Stimulated activated CD4-positive, alpha-beta T cell treated with anti-CD3 and anti-CD28 coated beads, Interleukin-1b, Interleukin-23, amount 100 ng/mL, for 4 hours (primary cell): ENCODE data around the gene CGB3.
"Not testable (repeated sequence)": the region's sequence is repeated elsewhere in the genome, so short reads cannot be mapped to it uniquely, and the experiment has no call there.

Experiments
- DNase-seq, 2 donors: peaks; one replicate each; pipeline ENCODE4 v3.0.0-alpha.2; 2020; ENCODE audit warnings: low read depth in 2 of 2

Gene CGB3

DNA sequence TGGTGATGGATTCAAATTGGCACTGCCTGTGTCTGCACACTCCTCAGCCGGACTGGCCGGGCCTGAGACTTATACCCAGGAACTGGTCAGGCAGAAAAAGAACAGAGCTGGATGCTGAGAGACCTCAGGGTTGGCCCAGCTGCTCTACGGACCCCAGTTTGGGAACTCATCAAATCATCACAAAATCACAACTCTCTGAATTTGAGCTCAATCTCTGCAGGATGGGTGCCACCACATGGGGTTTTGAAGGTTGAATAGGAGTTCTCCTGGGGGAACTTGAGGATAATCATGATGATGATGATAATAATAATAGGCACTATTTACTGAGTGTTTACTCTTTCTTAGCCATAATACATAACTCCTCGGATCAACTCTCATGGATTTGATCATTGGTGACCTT lies 18.5 kb upstream of the CGB3 start:
- DNase-seq, result not testable (repeated sequence)

DNA sequence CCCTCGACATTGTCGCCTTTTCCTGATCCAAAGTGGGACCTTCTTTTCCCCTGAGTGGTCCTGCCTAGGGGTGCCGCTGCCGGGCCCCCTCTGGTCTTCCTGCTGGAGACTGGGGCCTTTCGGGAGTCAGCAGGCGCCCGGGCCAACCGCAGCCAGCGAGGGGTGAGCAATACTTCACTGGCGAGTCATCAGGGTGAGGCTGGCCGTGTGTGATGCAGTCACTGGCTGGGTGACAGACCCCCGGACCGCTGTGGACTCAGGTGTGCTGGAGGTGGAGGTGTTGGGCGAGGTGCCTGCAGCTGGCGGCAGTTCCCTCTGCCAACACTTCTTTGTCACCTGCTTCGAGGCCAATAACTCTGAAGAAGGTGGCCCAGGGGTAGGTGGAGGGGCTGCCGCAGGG lies 18.0 kb upstream of the CGB3 start:
- DNase-seq, result no peak

DNA sequence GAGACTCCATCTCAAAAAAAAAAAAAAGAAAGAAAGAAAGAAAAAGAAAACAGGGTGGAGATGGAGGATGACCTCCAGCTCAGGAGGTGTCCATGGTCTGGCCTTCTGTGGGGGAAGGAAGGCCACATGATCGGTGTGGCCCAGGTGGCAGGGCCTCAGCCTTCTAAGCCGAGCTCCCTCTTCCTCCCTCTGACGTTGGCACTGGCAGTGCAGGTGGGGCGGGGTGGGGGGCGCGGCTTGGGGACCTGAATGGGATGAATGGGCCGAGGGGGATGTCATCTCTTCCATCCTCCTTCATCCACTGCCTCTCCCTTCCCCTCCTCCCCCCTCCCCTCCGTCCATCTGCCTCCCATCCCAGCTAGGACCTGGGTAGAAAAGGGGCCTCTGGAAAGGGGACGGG lies 15.6 kb upstream of the CGB3 start:
- not testable (repeated sequence) for DNase-seq

DNA sequence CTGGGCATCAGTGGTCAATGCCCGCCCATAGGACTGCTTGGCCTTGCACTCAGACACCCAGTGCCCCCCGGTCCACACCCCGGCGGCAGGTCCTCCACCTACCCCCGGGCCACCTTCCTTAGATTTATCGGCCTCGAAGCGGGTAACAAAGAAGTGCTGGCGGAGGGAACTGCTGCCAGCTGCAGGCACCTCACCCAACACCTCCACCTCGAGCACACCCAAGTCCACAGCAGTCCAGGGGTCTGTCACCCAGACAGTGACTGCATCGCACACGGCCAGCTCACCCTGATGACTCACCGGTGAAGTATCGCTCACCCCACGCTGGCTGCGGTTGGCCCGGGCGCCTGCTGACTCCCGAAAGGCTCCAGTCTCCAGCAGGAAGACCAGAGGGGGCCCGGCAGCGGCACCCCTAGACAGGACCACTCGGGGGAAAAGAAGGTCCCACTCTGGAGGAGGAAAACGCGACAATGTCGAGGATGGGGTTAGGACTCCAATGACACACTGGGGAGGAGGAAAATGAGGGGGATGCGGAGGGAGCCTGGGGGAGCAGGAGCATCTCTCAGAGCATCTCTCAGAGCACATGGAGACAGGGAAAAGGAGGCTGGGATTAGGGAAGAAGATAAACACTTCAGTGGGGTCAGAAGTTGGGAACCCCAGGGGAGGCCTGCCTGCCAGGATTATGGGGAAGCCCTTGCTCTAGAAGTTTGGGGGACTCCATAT lies 14.6 kb upstream of the CGB3 start:
- not testable (repeated sequence) for DNase-seq

DNA sequence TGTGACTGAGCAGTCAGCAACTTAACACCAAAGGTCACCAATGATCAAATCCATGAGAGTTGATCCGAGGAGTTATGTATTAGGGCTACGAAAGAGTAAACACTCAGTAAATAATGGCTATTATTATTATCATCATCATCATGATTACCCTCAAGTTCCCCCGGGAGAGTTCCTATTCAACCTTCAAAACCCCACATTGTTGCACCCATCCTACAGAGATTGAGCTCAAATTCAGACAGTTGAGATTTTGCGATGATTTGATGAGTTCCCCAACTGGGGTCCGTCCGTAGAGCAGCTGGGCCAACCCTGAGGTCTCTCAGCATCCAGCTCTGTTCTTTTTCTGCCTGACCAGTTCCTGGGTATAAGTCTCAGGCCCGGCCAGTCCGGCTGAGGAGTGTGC lies 14.0 kb upstream of the CGB3 start:
- not testable (repeated sequence) for DNase-seq

DNA sequence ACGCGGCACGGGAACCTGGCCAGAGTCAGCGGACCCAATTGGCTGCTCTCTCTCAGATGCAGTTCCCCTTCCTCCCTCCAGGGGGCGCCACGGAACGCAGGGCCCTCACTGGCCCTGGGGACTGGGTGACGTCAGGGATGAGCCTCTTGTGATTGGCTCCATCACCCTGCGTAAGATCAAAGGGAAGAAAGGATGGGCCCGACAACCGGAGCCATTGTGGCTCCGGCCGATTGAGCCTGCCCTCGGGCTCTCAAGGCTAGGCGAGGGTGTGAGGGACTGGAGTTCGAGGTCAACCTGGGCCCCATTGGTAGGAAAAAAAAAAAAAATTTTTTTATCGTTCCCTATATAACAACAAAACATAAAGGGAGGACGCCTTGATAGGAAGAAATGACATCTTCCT lies 12.7 kb upstream of the CGB3 start, which contains the start of gene CGB1:
CGB1 (minus strand) TSS at position 81 of the 400 bp plus-strand sequence. CDS start 184 bp downstream, outside the sequence.
- DNase-seq, result not testable (repeated sequence)

DNA sequence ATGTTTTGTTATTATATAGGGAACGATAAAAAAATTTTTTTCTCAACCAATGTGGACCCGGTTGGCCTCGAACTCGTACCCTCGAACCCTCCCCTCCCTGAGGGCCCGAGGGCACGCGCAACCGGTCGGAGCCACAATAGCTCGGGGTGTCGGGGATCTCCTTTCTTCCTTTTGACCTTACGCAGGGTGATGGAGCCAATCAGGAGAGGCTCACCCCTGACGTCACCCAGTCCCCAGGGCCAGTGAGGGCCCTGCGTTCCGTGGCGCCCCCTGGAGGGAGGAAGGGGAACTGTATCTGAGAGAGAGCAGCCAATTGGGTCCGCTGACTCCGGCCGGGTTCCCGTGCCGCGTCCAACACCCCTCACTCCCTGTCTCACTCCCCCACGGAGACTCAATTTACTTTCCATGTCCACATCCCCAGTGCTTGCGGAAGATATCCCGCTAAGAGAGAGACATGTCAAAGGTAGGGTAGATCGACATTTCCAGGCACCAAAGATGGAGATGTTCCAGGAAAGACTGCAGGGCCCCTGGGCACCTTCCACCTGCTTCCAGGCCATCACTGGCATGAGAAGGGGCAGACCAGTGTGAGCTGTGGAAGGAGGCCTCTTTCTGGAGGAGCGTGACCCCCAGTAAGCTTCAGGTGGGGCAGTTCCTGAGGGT lies 7.6 kb upstream of the CGB3 start, which contains the start of gene CGB2:
CGB2 (plus strand) TSS at position 249 of the 660 bp plus-strand sequence; CDS start at position 455, 206 bp downstream.
- DNase-seq, result peak in 1 of 2 donors; percentile 44

DNA sequence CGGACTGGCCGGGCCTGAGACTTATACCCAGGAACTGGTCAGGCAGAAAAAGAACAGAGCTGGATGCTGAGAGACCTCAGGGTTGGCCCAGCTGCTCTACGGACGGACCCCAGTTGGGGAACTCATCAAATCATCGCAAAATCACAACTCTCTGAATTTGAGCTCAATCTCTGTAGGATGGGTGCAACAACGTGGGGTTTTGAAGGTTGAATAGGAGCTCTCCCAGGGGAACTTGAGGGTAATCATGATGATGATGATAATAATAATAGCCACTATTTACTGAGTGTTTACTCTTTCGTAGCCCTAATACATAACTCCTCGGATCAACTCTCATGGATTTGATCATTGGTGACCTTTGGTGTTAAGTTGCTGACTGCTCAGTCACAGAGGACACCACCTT lies 6.2 kb upstream of the CGB3 start:
- DNase-seq, result not testable (repeated sequence)

DNA sequence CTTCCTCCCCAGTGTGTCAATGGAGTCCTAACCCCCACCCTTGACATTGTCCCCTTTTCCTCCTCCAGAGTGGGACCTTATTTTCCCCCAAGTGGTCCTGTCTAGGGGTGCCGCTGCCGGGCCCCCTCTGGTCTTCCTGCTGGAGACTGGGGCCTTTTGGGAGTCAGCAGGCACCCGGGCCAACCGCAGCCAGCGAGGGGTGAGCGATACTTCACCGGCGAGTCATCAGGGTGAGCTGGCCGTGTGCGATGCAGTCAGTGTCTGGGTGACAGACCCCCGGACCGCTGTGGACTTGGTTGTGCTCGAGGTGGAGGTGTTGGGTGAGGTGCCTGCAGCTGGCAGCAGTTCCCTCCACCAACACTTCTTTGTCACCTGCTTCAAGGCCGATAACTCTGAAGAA lies 5.6 kb upstream of the CGB3 start:
- DNase-seq, result not testable (repeated sequence)

DNA sequence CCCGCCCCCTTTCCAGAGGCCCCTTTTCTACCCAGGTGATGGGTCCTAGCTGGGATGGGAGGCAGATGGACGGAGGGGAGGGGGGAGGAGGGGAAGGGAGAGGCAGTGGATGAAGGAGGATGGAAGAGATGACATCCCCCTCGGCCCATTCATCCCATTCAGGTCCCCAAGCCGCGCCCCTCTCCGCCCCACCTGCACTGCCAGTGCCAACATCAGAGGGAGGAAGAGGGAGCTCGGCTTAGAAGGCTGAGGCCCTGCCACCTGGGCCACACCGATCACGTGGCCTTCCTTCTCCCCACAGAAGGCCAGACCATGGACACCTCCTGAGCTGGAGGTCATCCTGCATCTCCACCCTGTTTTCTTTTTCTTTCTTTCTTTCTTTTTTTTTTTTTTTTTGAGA lies 4.6 kb upstream of the CGB3 start:
- not testable (repeated sequence) for DNase-seq

DNA sequence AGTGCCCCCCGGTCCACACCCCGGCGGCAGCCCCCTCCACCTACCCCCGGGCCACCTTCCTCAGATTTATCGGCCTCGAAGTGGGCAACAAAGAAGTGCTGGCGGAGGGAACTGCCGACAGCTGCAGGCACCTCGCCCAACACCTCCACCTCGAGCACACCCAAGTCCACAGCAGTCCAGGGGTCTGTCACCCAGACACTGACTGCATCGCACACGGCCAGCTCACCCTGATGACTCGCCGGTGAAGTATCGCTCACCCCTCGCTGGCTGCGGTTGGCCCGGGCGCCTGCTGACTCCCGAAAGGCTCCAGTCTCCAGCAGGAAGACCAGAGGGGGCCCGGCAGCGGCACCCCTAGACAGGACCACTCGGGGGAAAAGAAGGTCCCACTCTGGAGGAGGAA lies 1.5 kb upstream of the CGB3 start:
- DNase-seq, result not testable (repeated sequence)

DNA sequence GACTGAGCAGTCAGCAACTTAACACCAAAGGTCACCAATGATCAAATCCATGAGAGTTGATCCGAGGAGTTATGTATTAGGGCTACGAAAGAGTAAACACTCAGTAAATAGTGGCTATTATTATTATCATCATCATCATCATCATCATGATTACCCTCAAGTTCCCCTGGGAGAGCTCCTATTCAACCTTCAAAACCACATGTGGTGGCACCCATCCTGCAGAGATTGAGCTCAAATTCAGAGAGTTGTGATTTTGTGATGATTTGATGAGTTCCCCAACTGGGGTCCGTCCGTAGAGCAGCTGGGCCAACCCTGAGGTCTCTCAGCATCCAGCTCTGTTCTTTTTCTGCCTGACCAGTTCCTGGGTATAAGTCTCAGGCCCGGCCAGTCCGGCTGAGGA lies 955 bp upstream of the CGB3 start:
- DNase-seq, result not testable (repeated sequence)

DNA sequence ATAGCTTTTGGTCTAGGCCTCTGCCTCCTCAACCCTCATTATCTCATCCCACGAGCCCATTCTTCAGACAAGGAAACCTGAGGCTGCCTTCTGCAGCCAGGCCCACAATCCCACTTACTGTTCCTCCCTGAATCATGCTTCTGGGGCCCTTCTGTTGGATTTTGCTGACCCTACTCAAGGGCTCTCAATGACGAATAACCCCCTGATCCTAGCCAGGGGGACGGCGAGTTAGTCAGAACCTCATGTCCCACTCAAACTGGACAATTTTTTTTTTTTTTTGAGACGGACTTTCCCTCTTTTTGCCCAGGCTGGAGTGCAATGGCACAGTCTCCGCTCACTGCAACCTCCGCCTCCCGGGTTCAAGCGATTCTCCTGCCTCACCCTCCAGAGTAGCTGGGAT lies 2.0 kb downstream of the CGB3 start:
- no peak for DNase-seq

DNA sequence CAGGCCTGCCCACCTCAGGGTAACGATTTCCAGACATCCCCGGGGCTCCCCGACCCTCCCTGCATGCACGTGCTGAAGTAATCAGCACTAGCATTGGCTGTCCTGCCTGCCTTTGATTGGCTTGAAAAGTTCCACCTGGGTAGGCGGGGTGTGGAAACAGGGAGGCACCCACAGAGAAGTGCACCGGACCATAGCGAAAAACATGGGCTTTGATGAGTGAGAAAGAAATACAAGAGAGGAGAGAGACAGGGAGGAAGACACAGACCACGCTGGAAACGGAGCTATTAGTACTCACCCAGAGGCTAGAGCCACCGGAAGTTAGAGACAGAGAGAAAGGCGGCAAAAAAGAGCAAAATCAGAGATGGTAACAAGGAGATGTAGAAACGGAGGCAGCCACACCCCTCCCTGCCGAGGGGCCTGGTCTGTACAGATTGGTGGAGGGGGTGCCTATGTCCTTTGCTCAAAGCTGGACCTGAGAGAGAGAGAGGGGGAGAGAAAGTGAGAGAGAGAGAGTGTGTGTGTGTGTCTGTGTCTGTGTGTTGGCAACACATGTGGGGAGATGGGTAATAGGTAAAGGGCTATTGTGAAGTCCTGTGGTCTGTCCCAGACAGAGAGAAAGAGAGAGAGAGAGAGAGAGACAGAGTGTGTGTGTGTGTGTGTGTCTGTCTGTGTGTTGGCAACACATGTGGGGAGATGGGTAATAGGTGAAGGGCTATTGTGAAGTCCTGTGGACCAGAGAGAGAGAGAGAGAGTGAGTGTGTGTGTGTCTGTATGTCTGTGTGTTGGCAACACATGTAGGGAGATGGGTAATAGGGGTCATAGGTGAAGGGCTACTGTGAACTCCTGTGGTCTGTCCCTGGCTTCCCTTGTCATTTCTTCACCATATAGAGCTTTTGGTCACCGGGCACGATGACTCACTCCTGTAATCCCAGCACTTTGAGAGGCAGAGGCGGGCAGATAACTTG lies 2.9 kb downstream of the CGB3 start:
- no peak for DNase-seq

DNA sequence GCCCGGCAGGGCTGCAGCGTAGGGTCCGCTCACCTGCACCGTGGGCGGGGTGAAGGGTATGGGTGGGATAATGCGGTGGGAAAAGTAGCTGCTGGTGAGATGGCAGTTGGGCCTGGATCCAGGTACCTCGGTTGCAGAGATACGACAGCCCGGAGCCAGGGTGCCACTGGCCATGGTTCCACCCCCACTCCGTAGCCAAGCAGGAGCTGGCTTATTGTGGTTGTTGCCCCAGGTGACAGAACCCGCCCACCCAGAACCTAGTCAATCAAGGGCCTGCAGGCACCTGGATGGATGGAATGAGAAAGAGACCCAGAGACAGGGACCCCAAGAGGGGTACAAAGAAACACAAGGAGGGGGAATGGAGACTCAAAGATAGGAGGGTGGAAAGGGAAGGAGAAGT lies 3.8 kb downstream of the CGB3 start:
- no peak for DNase-seq

DNA sequence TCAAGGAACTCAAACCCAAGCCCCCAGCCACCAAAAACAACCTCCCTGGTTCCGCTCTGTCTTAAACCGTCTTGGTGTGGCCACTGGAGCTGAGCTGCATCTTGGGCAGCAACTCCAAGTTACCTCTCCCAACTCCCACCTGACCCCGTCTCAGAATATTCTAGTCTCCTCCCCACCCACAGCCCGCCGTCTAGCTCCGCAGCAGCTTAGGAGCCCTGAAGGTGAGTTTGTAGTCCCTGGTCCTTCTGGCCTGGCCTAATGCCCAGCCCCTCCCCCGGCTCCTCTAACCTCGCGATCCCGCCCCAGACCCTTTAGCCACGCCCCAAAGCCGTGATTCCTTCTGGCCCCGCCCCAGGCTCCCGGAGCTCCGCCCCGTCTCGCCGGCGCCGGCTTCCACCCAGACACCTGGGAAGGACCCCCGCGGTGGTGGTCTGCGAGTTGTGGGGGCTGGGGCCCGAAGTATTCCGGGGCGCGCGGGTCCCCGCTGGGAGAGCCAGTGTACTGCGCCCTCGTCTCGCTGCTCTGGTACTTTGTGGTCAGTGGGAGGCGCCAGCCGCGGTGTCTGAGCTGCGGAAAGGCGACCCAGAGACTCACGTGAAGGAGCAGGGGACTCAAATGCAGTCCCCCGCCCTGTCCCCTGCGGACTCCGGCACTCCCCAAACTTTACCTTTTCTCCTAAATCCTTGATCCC lies 4.7 kb downstream of the CGB3 start:
- DNase-seq, result peak; percentile 47 to 64

DNA sequence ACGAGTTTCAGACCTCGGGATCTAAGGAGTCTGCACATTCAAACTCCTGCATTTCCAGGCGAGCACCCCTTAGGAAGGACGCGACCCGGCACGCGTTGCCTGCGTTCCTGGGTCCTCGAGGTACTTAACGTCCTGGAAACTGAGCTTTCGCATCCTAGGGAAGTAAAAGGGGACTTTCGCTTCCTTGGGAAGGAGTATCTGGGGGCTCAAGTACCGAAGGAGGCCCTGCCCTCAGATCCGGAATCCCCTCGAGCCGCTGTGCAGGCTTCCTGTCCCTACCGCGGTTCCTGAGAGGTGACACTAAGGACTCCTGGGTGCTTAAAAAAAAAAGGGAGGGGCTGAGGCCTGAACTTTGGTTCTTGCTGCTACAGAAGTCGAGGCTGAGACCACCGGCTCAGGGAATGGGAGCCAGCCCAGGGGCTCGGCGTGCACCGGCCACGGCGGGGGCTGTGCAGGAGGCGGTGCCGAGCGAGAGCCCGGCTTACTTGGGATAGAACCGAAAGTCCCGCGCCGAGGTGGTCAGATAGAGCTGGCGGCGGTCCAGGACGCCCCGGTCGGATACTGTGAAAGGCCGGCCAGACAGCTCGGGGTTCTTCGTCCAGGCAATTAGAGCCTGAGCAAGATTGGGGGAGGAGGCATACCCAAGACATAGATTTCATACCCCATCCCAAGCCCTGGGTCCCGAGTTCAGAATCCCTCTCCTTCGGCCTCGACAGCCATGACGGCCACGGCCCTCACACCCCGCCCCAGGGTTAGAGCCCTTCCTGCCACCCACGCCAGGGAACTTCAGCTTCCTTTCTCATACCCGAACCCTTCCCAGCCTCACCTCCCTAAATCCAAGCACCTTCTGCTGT lies 5.5 kb downstream of the CGB3 start:
- DNase-seq, result not testable (repeated sequence)

DNA sequence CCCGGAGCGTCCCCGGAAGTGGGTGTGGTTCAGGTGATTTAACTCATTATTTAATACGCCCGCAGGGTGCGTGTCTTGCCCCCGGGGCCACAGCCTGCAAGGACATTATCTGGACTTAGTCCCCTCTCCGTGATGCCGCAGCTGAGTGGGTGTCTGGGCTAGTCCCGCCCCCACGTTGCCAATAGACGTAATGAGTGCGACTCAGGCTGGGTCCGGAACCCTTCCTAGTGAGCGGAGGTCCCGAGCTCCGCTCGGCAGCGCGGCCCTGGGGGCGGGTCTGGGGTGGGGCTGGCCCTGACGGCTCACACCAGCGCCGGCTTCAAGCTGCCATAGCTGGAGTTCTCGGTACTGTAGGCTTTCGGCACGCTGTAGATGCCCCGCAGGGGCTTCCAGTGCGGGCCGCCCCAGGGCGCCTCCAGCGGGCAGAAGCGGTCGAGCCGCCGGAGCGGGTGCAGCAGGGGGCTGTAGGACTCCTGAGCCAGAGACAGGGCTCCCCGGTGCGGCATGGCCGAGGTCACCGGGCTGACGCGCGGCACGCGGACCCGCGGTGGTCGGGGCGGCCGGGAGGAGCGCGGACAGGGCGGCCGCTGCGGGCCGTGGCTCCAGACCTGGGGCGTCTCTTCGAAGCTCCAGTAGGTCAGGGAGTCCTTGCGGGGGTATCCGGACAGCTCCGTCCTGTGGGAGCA lies 6.3 kb downstream of the CGB3 start:
- peak; percentile 43 to 51 for DNase-seq

DNA sequence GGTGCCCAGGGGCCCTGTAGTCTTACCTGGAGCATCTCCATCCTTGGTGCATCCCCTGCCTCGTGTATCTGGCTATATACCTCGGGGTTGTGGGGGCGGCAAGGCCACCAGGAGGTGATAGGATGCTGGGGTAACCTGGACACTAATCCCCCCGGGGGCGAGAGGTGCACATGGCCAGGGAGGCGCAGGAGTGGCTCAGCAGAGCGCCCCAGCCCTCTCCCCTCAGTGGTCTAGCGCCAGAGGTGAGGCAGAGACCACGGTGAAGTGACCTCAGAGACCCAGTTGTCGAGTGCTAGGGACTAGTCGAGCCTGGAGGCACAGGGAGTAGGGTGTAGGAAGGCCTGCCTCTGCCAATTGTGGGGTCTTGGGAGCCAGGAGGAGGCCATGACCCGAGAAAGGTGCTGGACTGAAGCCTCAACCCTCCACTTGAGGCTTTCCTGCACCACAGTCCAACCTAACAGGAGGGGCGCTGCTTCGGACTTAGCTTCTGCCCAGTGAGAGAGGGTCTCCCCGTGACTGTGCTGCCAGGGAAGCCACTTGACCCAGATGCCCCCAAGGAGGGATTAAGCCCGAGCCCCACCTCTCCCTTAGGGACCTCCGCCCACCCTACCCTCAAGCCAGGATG lies 7.0 kb downstream of the CGB3 start, which contains the start of gene LHB:
LHB (minus strand) TSS at position 51 of the 625 bp plus-strand sequence; CDS start at position 41, 10 bp downstream.
- no peak for DNase-seq
